NCI-H748 (cell line): ENCODE measurements around the gene ADGRL2.

Experiments
- DNase-seq: peaks from one replicate; lab custom pipeline; 2025; ENCODE audit not compliant: unreplicated experiment; lab: John Stamatoyannopoulos, UW

Gene ADGRL2

DNA sequence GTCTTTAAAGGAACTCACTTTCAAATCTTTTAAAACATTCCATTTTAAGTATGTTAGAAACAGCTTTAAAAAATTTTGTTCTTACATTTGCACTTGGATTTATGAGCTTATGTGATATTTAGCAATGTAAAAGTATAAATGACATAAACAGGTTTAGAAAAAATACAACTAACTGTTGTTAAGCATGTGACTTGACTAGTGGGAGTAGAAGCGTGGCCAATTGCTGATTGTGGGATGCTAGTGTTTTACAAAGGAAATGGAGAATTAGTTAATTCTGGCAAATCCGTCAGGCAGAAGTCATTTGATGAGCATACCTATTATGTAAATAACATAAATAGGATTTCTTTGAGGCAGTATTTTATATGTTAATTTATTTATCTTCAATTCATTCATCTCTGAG lies 175.8 kb downstream of the ADGRL2 start:
- DNase-seq, result no peak

DNA sequence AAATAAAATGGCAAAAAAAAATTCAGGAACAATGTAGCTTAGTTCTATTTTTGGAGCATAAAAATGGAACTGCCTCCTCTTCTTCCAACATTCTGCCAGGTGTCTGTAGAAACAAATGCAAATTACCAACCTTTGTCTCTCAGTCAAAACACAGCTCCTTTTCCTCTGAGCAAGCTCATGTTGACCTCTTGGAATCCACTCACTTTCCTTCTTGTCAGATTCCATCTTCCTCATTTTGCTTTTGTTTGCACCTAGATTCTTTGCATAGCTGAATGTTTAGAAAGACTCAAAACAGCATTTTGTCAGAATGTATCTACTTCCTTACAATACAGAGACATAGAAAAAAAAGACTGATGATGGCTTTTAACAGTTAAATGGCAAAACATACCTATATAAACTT lies 178.2 kb downstream of the ADGRL2 start:
- no peak for DNase-seq

DNA sequence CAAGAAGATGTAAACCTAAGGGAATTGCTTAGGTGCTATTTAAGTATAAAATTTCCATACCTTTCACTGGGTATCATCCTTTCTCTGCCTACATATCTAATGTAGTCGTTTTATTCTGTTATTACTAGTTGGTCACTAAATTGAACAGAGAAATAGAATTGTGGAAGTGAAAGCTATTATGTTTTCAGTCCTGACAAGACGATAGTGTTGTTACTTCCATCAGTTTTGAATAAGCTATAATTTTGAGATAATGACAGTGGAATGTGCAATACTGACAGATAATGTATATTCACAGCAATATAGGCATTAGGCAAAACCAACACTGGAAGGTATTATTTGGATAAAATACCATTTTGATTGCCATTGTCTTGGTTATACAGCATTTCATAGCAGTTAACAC lies 181.8 kb downstream of the ADGRL2 start:
- no peak for DNase-seq

DNA sequence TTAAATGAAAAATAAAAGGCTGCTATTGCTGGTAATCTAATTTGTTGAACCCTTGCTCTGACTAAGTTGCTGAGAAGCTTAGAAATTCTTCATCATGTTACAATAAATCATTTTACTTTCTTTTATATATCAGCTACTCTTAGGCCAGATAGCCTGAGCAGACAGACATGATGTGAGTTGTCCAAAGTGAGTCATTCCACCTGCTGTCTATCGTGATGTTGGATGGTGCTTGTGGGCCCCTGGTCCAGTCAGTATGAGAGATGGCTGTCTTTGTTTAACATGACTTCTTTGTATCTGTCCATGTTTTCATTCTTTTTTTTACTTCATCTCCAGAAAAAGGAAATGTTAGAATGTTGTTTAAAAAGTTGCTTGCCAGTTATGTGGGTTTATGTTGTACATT lies 188.8 kb downstream of the ADGRL2 start:
- DNase-seq, result no peak

DNA sequence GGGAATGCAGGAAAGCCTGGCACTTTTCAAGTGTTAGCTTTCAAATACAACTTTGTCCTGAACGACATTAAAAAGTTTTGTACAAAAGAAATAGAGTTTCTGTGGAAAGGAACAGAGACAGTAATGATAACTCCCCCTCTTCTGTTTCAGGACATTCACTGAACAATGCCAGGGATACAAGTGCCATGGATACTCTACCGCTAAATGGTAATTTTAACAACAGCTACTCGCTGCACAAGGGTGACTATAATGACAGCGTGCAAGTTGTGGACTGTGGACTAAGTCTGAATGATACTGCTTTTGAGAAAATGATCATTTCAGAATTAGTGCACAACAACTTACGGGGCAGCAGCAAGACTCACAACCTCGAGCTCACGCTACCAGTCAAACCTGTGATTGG lies 189.5 kb downstream of the ADGRL2 start:
- no peak for DNase-seq

DNA sequence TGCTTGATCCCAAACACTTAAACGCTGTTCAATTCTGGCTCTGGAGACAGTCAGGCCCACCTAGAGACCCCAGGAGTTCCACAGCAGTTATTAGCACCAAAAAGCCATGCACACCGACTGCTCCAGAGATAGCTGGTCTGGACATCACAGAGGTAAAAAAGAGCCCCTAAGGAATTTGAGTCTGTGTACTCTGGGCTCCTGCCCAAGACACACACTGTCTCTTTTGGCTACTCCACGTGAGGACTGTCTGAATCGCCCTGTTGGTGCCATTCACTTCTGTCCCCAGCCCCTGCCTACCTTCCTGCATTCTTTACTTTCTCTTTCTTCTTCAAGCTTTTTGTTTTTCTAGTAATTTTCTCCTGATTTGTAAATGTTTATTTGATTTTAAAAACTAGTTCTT lies 197.4 kb downstream of the ADGRL2 start:
- no peak for DNase-seq

- DNase-seq, result no peak
Measured at GRCh38 chr1:81999364-81999763, 198.6 kb downstream of the ADGRL2 start.

DNA sequence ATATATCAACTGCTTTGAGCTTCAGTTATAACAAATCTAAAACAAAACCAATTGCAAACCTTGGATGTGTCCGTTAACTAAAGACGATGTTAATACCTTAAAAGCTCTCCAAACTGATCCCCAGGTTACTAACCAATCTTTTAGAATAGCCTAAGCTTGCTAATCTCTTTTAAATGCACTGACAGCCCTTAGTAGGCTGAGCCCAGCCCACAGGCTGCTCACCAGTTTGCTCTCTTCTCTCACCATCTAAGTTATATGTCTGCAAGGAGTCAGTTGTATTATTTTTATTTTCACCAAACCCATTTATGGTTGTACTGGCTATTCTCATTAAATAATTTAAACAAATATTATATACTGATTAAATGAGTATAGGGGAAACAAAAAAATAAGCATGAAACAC lies 199.5 kb downstream of the ADGRL2 start:
- DNase-seq, result no peak

GRCh38 chr1:82001345-82001744 lies 200.6 kb downstream of the ADGRL2 start:
- no peak for DNase-seq

DNA sequence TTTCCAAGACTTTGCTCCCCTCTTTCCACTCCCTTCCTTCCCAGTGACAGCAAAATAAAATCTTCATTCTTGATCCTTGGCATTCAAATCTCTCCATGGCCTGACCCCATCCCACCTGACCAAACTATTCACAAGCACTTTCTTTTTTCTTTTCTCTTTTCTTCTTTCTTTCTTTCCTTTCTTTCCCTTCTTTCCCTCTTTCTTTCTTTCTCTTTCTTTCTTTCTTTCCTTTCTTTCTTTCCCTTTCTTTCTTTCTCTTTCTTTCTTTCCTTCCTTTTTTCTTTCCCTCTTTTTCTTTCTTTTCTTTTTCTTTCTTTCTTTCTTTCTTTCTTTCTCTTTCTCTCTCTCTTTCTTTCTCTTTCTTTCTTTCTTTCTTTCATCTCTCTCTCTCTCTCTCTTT lies 207.1 kb downstream of the ADGRL2 start:
- no peak for DNase-seq

- DNase-seq, result no peak
Measured at GRCh38 chr1:82013702-82014101, 213.0 kb downstream of the ADGRL2 start.

DNA sequence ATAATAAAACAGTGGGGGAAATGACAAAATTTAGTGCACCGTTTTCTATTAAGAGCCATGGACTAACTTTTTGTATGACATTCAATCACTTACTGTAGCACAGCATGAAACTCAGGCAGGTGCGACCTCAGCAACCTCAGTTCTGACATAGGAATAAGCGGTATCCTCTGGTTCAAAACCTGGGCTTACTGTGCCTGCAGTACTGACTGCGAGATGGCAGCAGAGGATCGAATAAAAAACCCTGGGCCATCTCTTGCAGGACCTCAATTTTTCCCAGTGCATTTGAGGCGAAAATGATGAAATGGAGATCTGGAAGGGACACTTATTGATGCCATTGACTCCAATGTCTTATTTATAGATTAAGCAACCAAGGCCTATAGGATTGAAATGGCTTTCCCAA lies 214.7 kb downstream of the ADGRL2 start:
- DNase-seq, result peak; percentile 13

DNA sequence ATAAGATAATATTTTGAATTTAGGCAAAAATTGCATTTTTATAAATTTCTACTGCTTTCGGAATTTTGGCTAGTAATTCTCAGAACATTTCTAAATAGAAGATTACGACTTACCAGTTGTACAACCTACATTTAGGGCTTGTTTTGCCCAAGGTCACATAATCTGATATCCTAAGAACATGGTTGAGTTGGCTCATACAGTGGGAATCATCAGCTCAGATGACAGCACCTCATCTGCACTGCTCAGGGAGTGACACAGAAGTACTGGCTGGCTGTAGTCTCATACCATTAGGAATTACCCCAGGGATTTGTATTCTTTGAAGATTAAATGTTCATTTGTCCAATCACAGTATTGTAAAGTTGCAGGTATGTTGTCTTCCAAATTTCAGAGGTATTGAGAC lies 217.6 kb downstream of the ADGRL2 start:
- DNase-seq, result no peak

DNA sequence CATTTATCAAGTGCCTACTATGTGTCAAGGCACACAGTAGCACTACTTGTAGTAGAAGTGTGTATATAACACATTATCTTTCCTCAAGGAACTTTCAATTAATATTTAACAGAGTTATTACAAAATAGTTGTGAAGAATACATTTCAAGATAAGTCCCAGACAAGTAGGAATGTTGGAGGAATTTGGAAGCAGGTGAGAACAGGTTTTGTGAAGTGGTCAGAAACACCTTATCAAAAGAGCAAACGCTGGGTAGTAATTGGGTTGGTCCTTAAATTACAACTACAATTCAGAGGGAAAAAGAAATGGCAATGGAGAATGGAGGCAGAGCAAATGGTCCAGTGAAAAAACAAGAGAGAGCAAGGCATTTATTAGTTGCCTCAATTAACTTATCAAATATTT lies 218.8 kb downstream of the ADGRL2 start:
- DNase-seq, result no peak

GRCh38 chr1:82030830-82031229 lies 230.1 kb downstream of the ADGRL2 start:
- DNase-seq, result no peak

GRCh38 chr1:82032068-82032467 lies 231.3 kb downstream of the ADGRL2 start:
- DNase-seq, result no peak

DNA sequence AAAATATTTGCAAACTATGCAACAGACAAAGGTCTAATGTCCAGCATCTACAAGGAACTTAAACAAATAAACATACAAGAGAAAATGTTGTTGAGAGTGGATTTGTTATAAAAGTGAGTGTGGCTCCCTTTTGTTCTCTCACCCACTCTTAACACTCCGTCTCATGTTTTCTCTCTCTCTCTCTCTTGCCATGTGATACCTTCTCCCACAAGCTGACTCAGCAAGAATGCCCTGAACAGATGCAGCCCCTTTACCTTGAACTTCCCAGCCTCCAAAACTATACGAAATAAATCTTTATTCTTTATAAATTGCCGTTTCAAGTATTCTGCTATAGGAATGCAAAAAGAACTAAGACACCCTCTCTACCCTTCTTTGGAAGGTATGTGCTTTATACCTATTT lies 234.1 kb downstream of the ADGRL2 start:
- DNase-seq, result no peak
